GM12878 (cell line): ENCODE results near the gene SORBS1. TPM values are rescaled to one million over a fixed set of nuclear protein-coding genes. Genes with fewer than 3 reads are reported as not detected.

Experiments used
- ATAC-seq: fragments of 200-7000 bp; cut with Tn5 transposase; 3 replicates; pipeline ENCODE4 v1.9.1; 2020; ENCODE audit warnings: mild to moderate bottlenecking, moderate library complexity
- BruUV-seq: library from RNA; stranded (reverse); fragments of 400-500 nt; replicated peaks from 2 replicates; lab custom pipeline; 2021; lab: Mats Ljungman, UMichigan
- CTCF ChIA-PET: fragments of 300-600 bp; sonication (Branson Sonifier 250); formaldehyde crosslinking; extraction: SDS; loops from one replicate; lab custom pipeline; 2021; ENCODE audit warnings: inconsistent platforms; lab: Yijun Ruan, JAX
- POLR2A ChIA-PET: fragments of 350-600 bp; formaldehyde crosslinking; extraction: SDS; loops from one replicate; lab custom pipeline; 2021; ENCODE audit warnings: inconsistent platforms; lab: Charles Lee
- RAD21 ChIA-PET: fragments of 300-600 bp; sonication (Branson Sonifier 250); formaldehyde crosslinking; loops from one replicate; lab custom pipeline; 2023; ENCODE audit warnings: antibody characterized with exemption; ENCODE audit not compliant: unreplicated experiment; lab: Charles Lee
- SMC1A ChIA-PET: fragments of 300-600 bp; sonication (Branson Sonifier 250); formaldehyde crosslinking; loops from one replicate; lab custom pipeline; 2023; ENCODE audit not compliant: unreplicated experiment, uncharacterized antibody; lab: Charles Lee
- DNase-seq: peaks from one replicate; pipeline ENCODE4 v3.0.0-alpha.2; 2011; ENCODE audit warnings: low read depth, low spot score
- FAIRE-seq: peaks from 3 replicates; lab custom pipeline; 2011; peaks lifted over from hg19 to GRCh38; lab: Jason Lieb, UNC
- H2AFZ ChIP-seq: 2 replicates; pipeline ENCODE4 v1.6.0; 2011; ENCODE audit warnings: low read depth, low read length, control low read depth; ENCODE audit not compliant: control insufficient read depth
- H3K27ac ChIP-seq: 2 replicates; pipeline ENCODE4 v1.5.1; 2011; ENCODE audit warnings: control low read depth; ENCODE audit not compliant: control insufficient read depth, insufficient read depth
- H3K27me3 ChIP-seq, 2 experiments: replicated peaks in 1 of 2; 2 replicates each; pipeline versions ENCODE4 v1.6.0 to v1.6.1; 2011; ENCODE audit warnings: low read length in 1 of 2; ENCODE audit not compliant: control insufficient read depth in 2 of 2, insufficient read depth in 2 of 2
- H3K36me3 ChIP-seq, 2 experiments: 2 replicates each; pipeline ENCODE4 v1.5.1; 2011; ENCODE audit warnings: low read length in 1 of 2; ENCODE audit not compliant: control insufficient read depth in 2 of 2, insufficient read depth in 2 of 2
- H3K4me1 ChIP-seq: 2 replicates; pipeline ENCODE4 v1.6.1; 2011; ENCODE audit warnings: mild to moderate bottlenecking, low read length, moderate library complexity, mixed read lengths; ENCODE audit not compliant: control insufficient read depth, insufficient read depth
- H3K4me2 ChIP-seq: 2 replicates; pipeline ENCODE4 v1.6.0; 2011; ENCODE audit warnings: control low read depth; ENCODE audit not compliant: control insufficient read depth, insufficient read depth
- H3K4me3 ChIP-seq: fragments of 200-600 bp; sonication (generic); 2 replicates; pipeline ENCODE4 v1.5.1; 2016
- H3K79me2 ChIP-seq: 2 replicates; pipeline ENCODE4 v1.6.0; 2011; ENCODE audit warnings: low read length; ENCODE audit not compliant: control insufficient read depth, insufficient read depth
- H3K9ac ChIP-seq: 2 replicates; pipeline ENCODE4 v1.8.0; 2011; ENCODE audit warnings: low read length, control low read depth, mixed read lengths; ENCODE audit not compliant: control insufficient read depth, insufficient read depth
- H3K9me3 ChIP-seq: replicated peaks from 3 replicates; pipeline ENCODE4 v1.5.1; 2011; ENCODE audit warnings: mild to moderate bottlenecking, low read length; ENCODE audit not compliant: control insufficient read depth, insufficient read depth
- H4K20me1 ChIP-seq: 2 replicates; pipeline ENCODE4 v1.6.0; 2011; ENCODE audit not compliant: control insufficient read depth, insufficient read depth
- ATF3 ChIP-seq: IDR thresholded peaks from 2 replicates; pipeline ENCODE4 v1.6.1; 2011; ENCODE audit warnings: low read depth, mild to moderate bottlenecking, low read length, moderate library complexity, borderline replicate concordance; ENCODE audit errors: extremely low read depth
- CBX5 ChIP-seq: sonication (generic); IDR thresholded peaks from 2 replicates; pipeline ENCODE4 v1.6.1; 2016; ENCODE audit warnings: low read depth, moderate library complexity, mild to moderate bottlenecking, inconsistent platforms
- E4F1 ChIP-seq: fragments of 450-650 bp; IDR thresholded peaks from 2 replicates; pipeline ENCODE4 v1.6.1; 2018; ENCODE audit warnings: borderline replicate concordance, mild to moderate bottlenecking; ENCODE audit not compliant: partially characterized antibody
- FOXM1 ChIP-seq: IDR thresholded peaks from 2 replicates; pipeline ENCODE4 v1.6.1; 2012; ENCODE audit warnings: low read depth, mild to moderate bottlenecking, inconsistent platforms, low read length, moderate library complexity
- WGBS: methylation state at CpG from one replicate; pipeline ENCODE4 v1.1.6; 2016; ENCODE audit warnings: low lambda C conversion rate; ENCODE audit not compliant: insufficient replicate concordance, insufficient coverage; ENCODE audit errors: missing lambda C conversion rate; 5-methylcytosine and 5-hydroxymethylcytosine counted together
- in situ Hi-C: fragments of 300-500 bp; cut with MboI; formaldehyde crosslinking; loops from 9 replicates; pipeline ENCODE4 v1.14.3; 2018; ENCODE audit warnings: mixed read lengths
- intact Hi-C: fragments of 100-400 bp; cut with micrococcal nuclease; formaldehyde crosslinking; loops from one replicate; pipeline ENCODE4 v1.14.2; 2022; ENCODE audit not compliant: unreplicated experiment
- polyA plus RNA-seq, 11 experiments: library from polyadenylated mRNA; depleted of rRNA in 4 of 11; unstranded in 6 of 11; stranded (reverse) in 5 of 11; fragments of >200 nt; fragmentation: Nextera tagmentation in 4 of 11; fragmentation: Illumina TruSeq in 1 of 11; extraction: Ambion mirVana in 4 of 11; extraction: Trizol in 1 of 11; gene quantifications; 1 replicate in 1 of 11; 2 replicates in 10 of 11; pipeline versions ENCODE4 v1.2.1 to v1.2.3, GENCODE V29; 2011 to 2016; ENCODE audit warnings: inconsistent platforms in 2 of 11, missing spikeins in 2 of 11, low read depth in 1 of 11
- total RNA-seq, 4 experiments: library from RNA; depleted of rRNA in 3 of 4; stranded (reverse); fragments of >200 nt in 3 of 4; fragmentation: Illumina TruSeq in 1 of 4; extraction: Trizol in 1 of 4; gene quantifications; 2 replicates each; pipeline versions ENCODE4 v1.2.1 to v1.2.3, GENCODE V29; 2013 to 2021
- TF ChIP-seq, protein P1 (sequence below): IDR thresholded peaks from 2 replicates; pipeline ENCODE4 v1.6.1; 2011; ENCODE audit warnings: borderline replicate concordance, low read depth, mild to moderate bottlenecking, moderate library complexity, low read length; ENCODE audit not compliant: insufficient read depth, poor library complexity, severe bottlenecking

Gene SORBS1
- total and polyA plus RNA-seq, 10 of the 15 experiments (the other 5 are each of a cell fraction or from before 2014, with no cell fraction given), result 0.13 to 0.75 (median 0.39) TPM

GRCh38 chr10:95353123-95353522 is 208.0 kb downstream of the SORBS1 start (continued):
- no peak for TF ChIP-seq ATF3
- no peak for TF ChIP-seq E4F1

GRCh38 chr10:95352684-95353083 is 208.5 kb downstream of the SORBS1 start:
- in situ Hi-C loops, result no loop called here
- BruUV-seq, result no TSS peak
- no peak overlapping the region for H3K9ac ChIP-seq
- H4K20me1 ChIP-seq, result no peaks in the 10 kb centered on the region
- ATAC-seq, result peak; percentile 44
- DNase-seq, result no peak
- H3K4me1 ChIP-seq, result peaks cover 8% of the 10 kb centered on the region; the same call in 1 of the 2 replicates
- H3K27ac ChIP-seq, result no peak overlapping the region
- H3K27me3 ChIP-seq, result no peaks in the 10 kb centered on the region
- POLR2A ChIA-PET, result no interaction called here
- CTCF ChIA-PET, result interaction anchor here (0.6 to 3.4 kb wide), 7 partner anchors 10 to 116 kb away, joined by 3 to 21 read pairs (median 7); no protein-coding TSS in a partner anchor
- RAD21 ChIA-PET, result interaction anchor here (1.1 to 3.4 kb wide), 3 partner anchors 14 to 107 kb away, joined by 3 to 14 read pairs (median 8); no protein-coding TSS in a partner anchor
- intact Hi-C loops, result loop anchor here (1.0 kb wide), 1 partner anchor 60 kb away; no protein-coding TSS in a partner anchor
- FAIRE-seq, result no peak
- no peak overlapping the region for H3K4me3 ChIP-seq
- SMC1A ChIA-PET, result interaction anchor here (0.6 to 2.7 kb wide), 7 partner anchors 8 to 77 kb away, joined by 3 to 9 read pairs (median 4); no protein-coding TSS in a partner anchor
- no peak overlapping the region for H3K4me2 ChIP-seq
- WGBS, result 94% methylated on average over 2 of the region's 2 CpGs
- TF ChIP-seq CBX5 (no peak), FOXM1 (no peak)
- TF ChIP-seq, protein P1, sequence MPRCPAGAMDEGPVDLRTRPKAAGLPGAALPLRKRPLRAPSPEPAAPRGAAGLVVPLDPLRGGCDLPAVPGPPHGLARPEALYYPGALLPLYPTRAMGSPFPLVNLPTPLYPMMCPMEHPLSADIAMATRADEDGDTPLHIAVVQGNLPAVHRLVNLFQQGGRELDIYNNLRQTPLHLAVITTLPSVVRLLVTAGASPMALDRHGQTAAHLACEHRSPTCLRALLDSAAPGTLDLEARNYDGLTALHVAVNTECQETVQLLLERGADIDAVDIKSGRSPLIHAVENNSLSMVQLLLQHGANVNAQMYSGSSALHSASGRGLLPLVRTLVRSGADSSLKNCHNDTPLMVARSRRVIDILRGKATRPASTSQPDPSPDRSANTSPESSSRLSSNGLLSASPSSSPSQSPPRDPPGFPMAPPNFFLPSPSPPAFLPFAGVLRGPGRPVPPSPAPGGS, result no peak
- H2AFZ ChIP-seq, result no peak overlapping the region
- no peaks in the 10 kb centered on the region for H3K36me3 ChIP-seq
- no peaks in the 10 kb centered on the region for H3K79me2 ChIP-seq
- no peaks in the 10 kb centered on the region for H3K9me3 ChIP-seq
